DND-41 (cell line): ENCODE measurements around the gene DOC2A.

Source experiments
- ATAC-seq: fragments of 200-7000 bp; cut with Tn5 transposase; 3 replicates; pipeline ENCODE4 v1.9.1; 2021; ENCODE audit warnings: low read depth; ENCODE audit not compliant: insufficient read depth
- DNase-seq: peaks from one replicate; pipeline ENCODE4 v3.0.0-alpha.2; 2020
- H2AFZ ChIP-seq: 2 replicates; pipeline ENCODE4 v1.6.0; 2012; ENCODE audit warnings: low read depth, low read length
- H3K27ac ChIP-seq: 2 replicates; pipeline ENCODE4 v1.5.1; 2012; ENCODE audit warnings: low read length, inconsistent platforms
- H3K27me3 ChIP-seq: fragments of 200-600 bp; sonication (generic); 2 replicates; pipeline ENCODE4 v1.6.0; 2012; ENCODE audit warnings: low read length, mild to moderate bottlenecking, inconsistent platforms; ENCODE audit not compliant: insufficient read depth, poor library complexity
- H3K36me3 ChIP-seq: 2 replicates; pipeline ENCODE4 v1.5.1; 2012; ENCODE audit warnings: low read length, inconsistent platforms; ENCODE audit not compliant: insufficient read depth
- H3K4me1 ChIP-seq: 2 replicates; pipeline ENCODE4 v1.5.1; 2012; ENCODE audit warnings: mild to moderate bottlenecking, low read length; ENCODE audit not compliant: insufficient read depth
- H3K4me2 ChIP-seq: 2 replicates; pipeline ENCODE4 v1.6.0; 2012; ENCODE audit warnings: mild to moderate bottlenecking, moderate library complexity, low read length, inconsistent platforms; ENCODE audit not compliant: insufficient read depth
- H3K4me3 ChIP-seq, 2 experiments: fragments of 200-600 bp in 1 of 2; shearing (Covaris generic) in 1 of 2; 2 replicates each; pipeline ENCODE4 v1.5.1; 2012 to 2016; ENCODE audit warnings: inconsistent platforms in 2 of 2, low read length in 2 of 2, mild to moderate bottlenecking in 2 of 2, low read depth in 1 of 2, moderate library complexity in 1 of 2
- H3K79me2 ChIP-seq: 2 replicates; pipeline ENCODE4 v1.6.0; 2012; ENCODE audit warnings: low read length, inconsistent platforms; ENCODE audit not compliant: insufficient read depth
- H3K9ac ChIP-seq: 2 replicates; pipeline ENCODE4 v1.6.0; 2012; ENCODE audit warnings: low read depth, mild to moderate bottlenecking, inconsistent platforms, low read length, moderate library complexity
- H3K9me3 ChIP-seq: 2 replicates; pipeline ENCODE4 v1.5.1; 2012; ENCODE audit warnings: low read length, moderate library complexity, mild to moderate bottlenecking, inconsistent platforms; ENCODE audit not compliant: insufficient read depth, severe bottlenecking
- H4K20me1 ChIP-seq: 2 replicates; pipeline ENCODE4 v1.6.0; 2012; ENCODE audit warnings: low read length; ENCODE audit not compliant: insufficient read depth
- EZH2 ChIP-seq: IDR thresholded peaks from 3 replicates; pipeline ENCODE4 v1.6.1; 2012; ENCODE audit warnings: borderline replicate concordance, low read depth, mild to moderate bottlenecking, moderate library complexity, low read length, inconsistent platforms; ENCODE audit not compliant: severe bottlenecking
- TF ChIP-seq, protein P1 (sequence below): IDR thresholded peaks from 2 replicates; pipeline ENCODE4 v1.5.1; 2012; ENCODE audit warnings: borderline replicate concordance, low read length, moderate library complexity, mild to moderate bottlenecking; ENCODE audit not compliant: poor library complexity, severe bottlenecking; ENCODE audit errors: extremely low read depth

Gene DOC2A

DNA sequence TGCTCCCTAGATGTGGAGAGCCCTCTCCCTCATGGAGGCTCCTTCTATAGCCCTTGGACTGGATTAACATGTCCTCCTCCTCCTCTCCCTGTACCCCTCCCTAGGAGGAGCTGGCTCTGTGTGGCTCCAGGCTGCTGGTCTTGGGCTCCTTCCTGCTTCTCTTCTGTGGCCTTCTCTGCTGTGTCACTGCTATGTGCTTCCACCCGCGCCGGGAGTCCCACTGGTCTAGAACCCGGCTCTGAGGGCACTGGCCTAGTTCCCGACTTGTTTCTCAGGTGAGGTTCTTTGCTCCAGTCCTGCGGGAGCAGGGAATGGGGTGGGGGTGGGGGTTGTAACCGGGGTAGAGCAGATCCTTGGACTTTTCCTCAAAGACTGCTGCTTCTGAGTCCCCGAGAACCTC is 39.5 kb downstream of the DOC2A start:
- no peak overlapping the region for H2AFZ ChIP-seq
- H3K79me2 ChIP-seq = peaks cover 26% of the 10 kb centered on the region
- H3K27me3 ChIP-seq = no peaks in the 10 kb centered on the region
- H3K9me3 ChIP-seq = no peaks in the 10 kb centered on the region
- TF ChIP-seq, protein P1, sequence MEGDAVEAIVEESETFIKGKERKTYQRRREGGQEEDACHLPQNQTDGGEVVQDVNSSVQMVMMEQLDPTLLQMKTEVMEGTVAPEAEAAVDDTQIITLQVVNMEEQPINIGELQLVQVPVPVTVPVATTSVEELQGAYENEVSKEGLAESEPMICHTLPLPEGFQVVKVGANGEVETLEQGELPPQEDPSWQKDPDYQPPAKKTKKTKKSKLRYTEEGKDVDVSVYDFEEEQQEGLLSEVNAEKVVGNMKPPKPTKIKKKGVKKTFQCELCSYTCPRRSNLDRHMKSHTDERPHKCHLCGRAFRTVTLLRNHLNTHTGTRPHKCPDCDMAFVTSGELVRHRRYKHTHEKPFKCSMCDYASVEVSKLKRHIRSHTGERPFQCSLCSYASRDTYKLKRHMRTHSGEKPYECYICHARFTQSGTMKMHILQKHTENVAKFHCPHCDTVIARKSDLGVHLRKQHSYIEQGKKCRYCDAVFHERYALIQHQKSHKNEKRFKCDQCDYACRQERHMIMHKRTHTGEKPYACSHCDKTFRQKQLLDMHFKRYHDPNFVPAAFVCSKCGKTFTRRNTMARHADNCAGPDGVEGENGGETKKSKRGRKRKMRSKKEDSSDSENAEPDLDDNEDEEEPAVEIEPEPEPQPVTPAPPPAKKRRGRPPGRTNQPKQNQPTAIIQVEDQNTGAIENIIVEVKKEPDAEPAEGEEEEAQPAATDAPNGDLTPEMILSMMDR = no peak
- no peak for TF ChIP-seq EZH2
- DNase-seq (no peak), ATAC-seq (no peak)
- H3K9ac ChIP-seq = no peak overlapping the region
- H3K27ac ChIP-seq = no peak overlapping the region
- H3K4me3 ChIP-seq = no peak overlapping the region
- H3K4me1 ChIP-seq = peaks cover 32% of the 10 kb centered on the region
- H3K36me3 ChIP-seq = peaks cover 30% of the 10 kb centered on the region
- H4K20me1 ChIP-seq = peaks cover 20% of the 10 kb centered on the region
- no peak overlapping the region for H3K4me2 ChIP-seq

DNA sequence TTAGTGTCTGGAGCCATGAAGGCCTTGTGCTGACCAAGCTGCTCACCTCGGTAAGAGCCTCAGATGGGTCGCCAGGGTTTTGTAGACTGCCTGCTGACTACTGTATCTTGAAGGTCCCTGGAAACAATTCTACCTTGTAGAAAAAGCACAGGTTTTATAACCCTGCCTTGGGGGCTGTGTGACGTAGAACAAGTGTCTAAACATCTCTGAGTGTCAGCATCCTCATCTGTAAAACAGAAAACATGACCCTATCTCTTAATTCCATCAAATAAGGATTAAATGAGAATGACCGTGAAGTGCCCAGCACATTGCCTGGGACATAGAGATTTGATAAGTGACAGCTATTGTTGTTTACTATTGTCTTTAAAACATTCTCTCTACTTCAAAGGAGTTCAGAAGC is 42.6 kb downstream of the DOC2A start:
- Histone ChIP-seq H3K27ac (no peak overlapping the region), H3K36me3 (peaks cover 35% of the 10 kb centered on the region), H3K79me2 (peaks cover 1% of the 10 kb centered on the region; the same call in 1 of the 2 replicates), H3K9me3 (no peaks in the 10 kb centered on the region), H3K4me2 (no peak overlapping the region), H4K20me1 (no peaks in the 10 kb centered on the region), H2AFZ (no peak overlapping the region), H3K4me1 (peaks cover 9% of the 10 kb centered on the region), H3K4me3 (no peak overlapping the region), H3K27me3 (no peaks in the 10 kb centered on the region), H3K9ac (no peak overlapping the region)
- TF ChIP-seq EZH2 = no peak
- TF ChIP-seq, protein P1 = no peak
- no peak for DNase-seq
- no peak for ATAC-seq

DNA sequence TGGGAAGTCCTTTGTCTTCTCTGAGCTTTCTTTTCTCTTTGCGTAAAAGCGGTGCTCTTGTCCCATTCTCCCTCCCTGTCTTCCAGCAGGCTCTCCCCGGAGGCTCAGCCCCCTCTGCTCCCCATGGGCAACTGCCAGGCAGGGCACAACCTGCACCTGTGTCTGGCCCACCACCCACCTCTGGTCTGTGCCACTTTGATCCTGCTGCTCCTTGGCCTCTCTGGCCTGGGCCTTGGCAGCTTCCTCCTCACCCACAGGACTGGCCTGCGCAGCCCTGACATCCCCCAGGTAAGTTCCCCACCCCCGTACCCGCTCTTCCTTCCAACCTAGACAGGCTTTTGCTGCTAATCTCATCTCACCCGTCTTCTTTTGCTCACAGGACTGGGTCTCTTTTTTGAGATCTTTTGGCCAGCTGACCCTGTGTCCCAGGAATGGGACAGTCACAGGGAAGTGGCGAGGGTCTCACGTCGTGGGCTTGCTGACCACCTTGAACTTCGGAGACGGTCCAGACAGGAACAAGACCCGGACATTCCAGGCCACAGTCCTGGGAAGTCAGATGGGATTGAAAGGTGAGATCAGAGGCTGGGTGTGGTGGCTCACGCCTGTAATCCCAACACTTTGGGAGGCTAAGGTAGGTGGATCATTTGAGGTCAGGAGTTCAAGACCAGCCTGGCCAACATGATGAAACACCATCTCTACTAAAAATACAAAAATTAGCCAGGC is 47.6 kb downstream of the DOC2A start:
- no peaks in the 10 kb centered on the region for H4K20me1 ChIP-seq
- peak overlapping the region in 1 of 2 experiments; percentile 88; a peak in 2 of 4 replicates for H3K4me3 ChIP-seq
- no peaks in the 10 kb centered on the region for H3K27me3 ChIP-seq
- DNase-seq = no peak
- H3K36me3 ChIP-seq = peaks cover 9% of the 10 kb centered on the region
- H3K4me1 ChIP-seq = peaks cover 21% of the 10 kb centered on the region
- TF ChIP-seq EZH2 = no peak
- TF ChIP-seq, protein P1 = no peak
- H3K4me2 ChIP-seq = peak overlapping the region; percentile 97
- no peaks in the 10 kb centered on the region for H3K9me3 ChIP-seq
- peak overlapping the region; percentile 78 for H3K27ac ChIP-seq
- peak overlapping the region; percentile 63; the same call in 1 of the 2 replicates for H3K9ac ChIP-seq
- peaks cover 8% of the 10 kb centered on the region for H3K79me2 ChIP-seq
- peak overlapping the region; percentile 94; the same call in 1 of the 2 replicates for H2AFZ ChIP-seq
- no peak for ATAC-seq
